ENCODE results near the gene LRMDA. TPM values are rescaled to one million over a fixed set of nuclear protein-coding genes. Genes with fewer than 3 reads are reported as not detected.

Gene LRMDA
- total and polyA plus RNA-seq, 2 of the 13 experiments (the other 11 are each of a cell fraction or from before 2014, with no cell fraction given) = 13.4 to 22.0 TPM

DNA sequence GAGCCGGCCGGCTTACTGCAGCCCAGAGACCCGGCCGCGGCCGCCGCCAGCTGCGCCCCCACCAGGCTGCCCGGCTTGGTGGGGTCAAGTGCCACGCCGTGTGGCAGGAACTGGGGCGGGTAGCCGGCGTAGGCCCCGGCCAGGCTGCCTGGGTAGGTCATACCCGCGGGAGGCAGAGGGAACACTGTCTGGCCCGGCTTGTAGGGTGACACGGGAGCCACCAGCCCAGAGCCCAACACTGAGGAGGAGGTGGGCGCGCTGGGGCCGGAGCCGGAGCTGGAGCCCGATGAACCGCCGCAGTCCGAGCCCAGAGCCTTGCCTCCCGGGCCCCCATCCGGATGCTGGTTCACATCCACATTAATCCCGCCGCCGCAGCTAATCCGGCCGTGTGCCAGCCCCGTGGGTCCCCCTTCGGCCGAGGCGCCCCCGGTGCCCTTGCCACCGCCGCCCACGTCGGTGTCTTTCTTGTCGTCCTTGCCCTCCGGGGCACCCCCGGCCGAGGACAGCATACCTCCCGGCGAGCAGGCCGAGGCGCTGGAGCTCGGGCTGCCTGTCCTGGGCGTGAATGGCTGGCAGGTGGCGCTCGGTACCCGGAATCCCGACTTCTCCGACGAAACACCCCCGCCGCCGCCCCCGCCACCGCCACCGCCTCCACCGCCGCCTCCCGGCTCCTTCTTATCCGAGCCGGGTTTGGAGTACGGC, 31.8 kb upstream of the LRMDA start (continued):
- no peak for TF ChIP-seq FOXM1 (CRISPR knock-in tag; IDR thresholded peaks at IDR 0.05)
- TF ChIP-seq HOXD1 (CRISPR knock-in tag; IDR thresholded peaks at IDR 0.05) = 0 out of 2 replicates have a peak, but pooled peaks have one; percentile 38
- no peak for TF ChIP-seq TOE1 (CRISPR knock-in tag; IDR thresholded peaks at IDR 0.05)
- TF ChIP-seq ZNF432 (CRISPR knock-in tag; IDR thresholded peaks at IDR 0.05; ENCODE audit: borderline replicate concordance) = no peak
- TF ChIP-seq, protein P1, sequence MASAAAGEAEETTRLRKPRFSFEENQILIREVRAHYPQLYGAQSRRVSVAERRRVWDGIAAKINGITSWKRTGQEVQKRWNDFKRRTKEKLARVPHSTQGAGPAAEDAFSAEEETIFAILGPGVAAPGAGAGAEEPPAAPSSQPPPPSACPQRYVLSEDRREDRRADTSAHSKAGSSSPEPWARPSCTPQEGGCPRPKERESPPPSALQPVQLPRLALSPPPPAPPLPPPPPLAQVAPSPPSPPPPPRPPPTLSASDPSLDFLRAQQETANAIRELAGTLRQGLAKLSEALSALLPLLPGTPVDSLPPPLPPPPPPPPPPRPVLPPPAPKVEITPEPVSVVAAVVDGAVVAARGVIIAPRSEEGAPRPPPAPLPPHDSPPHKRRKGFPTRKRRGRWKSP (CRISPR knock-in tag; IDR thresholded peaks at IDR 0.05) = peak; percentile 73; the same call in 1 of the 2 replicates
- TF ChIP-seq ZNF773 (CRISPR knock-in tag; IDR thresholded peaks at IDR 0.05; ENCODE audit: borderline replicate concordance) = no peak
- no peak for TF ChIP-seq ZSCAN9 (CRISPR knock-in tag; IDR thresholded peaks at IDR 0.05; ENCODE audit: borderline replicate concordance)
- TF ChIP-seq, protein P2, sequence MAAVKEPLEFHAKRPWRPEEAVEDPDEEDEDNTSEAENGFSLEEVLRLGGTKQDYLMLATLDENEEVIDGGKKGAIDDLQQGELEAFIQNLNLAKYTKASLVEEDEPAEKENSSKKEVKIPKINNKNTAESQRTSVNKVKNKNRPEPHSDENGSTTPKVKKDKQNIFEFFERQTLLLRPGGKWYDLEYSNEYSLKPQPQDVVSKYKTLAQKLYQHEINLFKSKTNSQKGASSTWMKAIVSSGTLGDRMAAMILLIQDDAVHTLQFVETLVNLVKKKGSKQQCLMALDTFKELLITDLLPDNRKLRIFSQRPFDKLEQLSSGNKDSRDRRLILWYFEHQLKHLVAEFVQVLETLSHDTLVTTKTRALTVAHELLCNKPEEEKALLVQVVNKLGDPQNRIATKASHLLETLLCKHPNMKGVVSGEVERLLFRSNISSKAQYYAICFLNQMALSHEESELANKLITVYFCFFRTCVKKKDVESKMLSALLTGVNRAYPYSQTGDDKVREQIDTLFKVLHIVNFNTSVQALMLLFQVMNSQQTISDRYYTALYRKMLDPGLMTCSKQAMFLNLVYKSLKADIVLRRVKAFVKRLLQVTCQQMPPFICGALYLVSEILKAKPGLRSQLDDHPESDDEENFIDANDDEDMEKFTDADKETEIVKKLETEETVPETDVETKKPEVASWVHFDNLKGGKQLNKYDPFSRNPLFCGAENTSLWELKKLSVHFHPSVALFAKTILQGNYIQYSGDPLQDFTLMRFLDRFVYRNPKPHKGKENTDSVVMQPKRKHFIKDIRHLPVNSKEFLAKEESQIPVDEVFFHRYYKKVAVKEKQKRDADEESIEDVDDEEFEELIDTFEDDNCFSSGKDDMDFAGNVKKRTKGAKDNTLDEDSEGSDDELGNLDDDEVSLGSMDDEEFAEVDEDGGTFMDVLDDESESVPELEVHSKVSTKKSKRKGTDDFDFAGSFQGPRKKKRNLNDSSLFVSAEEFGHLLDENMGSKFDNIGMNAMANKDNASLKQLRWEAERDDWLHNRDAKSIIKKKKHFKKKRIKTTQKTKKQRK (IDR thresholded peaks at IDR 0.05; ENCODE audit: low read length) = no peak
- TF ChIP-seq DMAP1 (CRISPR knock-in tag; IDR thresholded peaks at IDR 0.05) = no peak
- no peak for TF ChIP-seq ZNF124 (CRISPR knock-in tag; IDR thresholded peaks at IDR 0.05)
- 0 out of 2 replicates have a peak, but pooled peaks have one; percentile 25 for TF ChIP-seq MED13 (CRISPR knock-in tag; IDR thresholded peaks at IDR 0.05)
- TF ChIP-seq, protein P3, sequence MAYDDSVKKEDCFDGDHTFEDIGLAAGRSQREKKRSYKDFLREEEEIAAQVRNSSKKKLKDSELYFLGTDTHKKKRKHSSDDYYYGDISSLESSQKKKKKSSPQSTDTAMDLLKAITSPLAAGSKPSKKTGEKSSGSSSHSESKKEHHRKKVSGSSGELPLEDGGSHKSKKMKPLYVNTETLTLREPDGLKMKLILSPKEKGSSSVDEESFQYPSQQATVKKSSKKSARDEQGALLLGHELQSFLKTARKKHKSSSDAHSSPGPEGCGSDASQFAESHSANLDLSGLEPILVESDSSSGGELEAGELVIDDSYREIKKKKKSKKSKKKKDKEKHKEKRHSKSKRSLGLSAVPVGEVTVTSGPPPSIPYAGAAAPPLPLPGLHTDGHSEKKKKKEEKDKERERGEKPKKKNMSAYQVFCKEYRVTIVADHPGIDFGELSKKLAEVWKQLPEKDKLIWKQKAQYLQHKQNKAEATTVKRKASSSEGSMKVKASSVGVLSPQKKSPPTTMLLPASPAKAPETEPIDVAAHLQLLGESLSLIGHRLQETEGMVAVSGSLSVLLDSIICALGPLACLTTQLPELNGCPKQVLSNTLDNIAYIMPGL (CRISPR knock-in tag; IDR thresholded peaks at IDR 0.05; ENCODE audit: borderline replicate concordance in 1 of 2, low read depth in 1 of 2) = peak in 1 of 2 experiments; percentile 42; a peak in 1 of 4 replicates
- no peak for TF ChIP-seq ZNF160 (CRISPR knock-in tag; IDR thresholded peaks at IDR 0.05)
- TF ChIP-seq, protein P4, sequence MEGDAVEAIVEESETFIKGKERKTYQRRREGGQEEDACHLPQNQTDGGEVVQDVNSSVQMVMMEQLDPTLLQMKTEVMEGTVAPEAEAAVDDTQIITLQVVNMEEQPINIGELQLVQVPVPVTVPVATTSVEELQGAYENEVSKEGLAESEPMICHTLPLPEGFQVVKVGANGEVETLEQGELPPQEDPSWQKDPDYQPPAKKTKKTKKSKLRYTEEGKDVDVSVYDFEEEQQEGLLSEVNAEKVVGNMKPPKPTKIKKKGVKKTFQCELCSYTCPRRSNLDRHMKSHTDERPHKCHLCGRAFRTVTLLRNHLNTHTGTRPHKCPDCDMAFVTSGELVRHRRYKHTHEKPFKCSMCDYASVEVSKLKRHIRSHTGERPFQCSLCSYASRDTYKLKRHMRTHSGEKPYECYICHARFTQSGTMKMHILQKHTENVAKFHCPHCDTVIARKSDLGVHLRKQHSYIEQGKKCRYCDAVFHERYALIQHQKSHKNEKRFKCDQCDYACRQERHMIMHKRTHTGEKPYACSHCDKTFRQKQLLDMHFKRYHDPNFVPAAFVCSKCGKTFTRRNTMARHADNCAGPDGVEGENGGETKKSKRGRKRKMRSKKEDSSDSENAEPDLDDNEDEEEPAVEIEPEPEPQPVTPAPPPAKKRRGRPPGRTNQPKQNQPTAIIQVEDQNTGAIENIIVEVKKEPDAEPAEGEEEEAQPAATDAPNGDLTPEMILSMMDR (CRISPR knock-in tag; IDR thresholded peaks at IDR 0.05) = peak; percentile 61
- 0 out of 2 replicates have a peak, but pooled peaks have one; percentile 52 for TF ChIP-seq ZNF232 (CRISPR knock-in tag; IDR thresholded peaks at IDR 0.05; ENCODE audit: borderline replicate concordance)
- peak; percentile 33; the same call in 1 of the 2 replicates for TF ChIP-seq ZNF263 (CRISPR knock-in tag; IDR thresholded peaks at IDR 0.05)
- TF ChIP-seq TBL1XR1 (IDR thresholded peaks at IDR 0.05; ENCODE audit: borderline replicate concordance, low read length, partially characterized antibody) = no peak
- TF ChIP-seq IRX3 (CRISPR knock-in tag; IDR thresholded peaks at IDR 0.05; ENCODE audit: borderline replicate concordance, low read depth) = 0 out of 2 replicates have a peak, but pooled peaks have one; percentile 26
- TF ChIP-seq, protein P5, sequence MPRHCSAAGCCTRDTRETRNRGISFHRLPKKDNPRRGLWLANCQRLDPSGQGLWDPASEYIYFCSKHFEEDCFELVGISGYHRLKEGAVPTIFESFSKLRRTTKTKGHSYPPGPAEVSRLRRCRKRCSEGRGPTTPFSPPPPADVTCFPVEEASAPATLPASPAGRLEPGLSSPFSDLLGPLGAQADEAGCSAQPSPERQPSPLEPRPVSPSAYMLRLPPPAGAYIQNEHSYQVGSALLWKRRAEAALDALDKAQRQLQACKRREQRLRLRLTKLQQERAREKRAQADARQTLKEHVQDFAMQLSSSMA (CRISPR knock-in tag; IDR thresholded peaks at IDR 0.05) = no peak
- TF ChIP-seq KLF12 (CRISPR knock-in tag; IDR thresholded peaks at IDR 0.05; ENCODE audit: borderline replicate concordance) = 0 out of 2 replicates have a peak, but pooled peaks have one; percentile 41
- no peak for TF ChIP-seq DR1 (CRISPR knock-in tag; IDR thresholded peaks at IDR 0.05)

Data from HepG2 (cell line).